SU-DHL-6 (cell line): ENCODE data around the gene SPTBN1.

Experiments
- EZH2phosphoT487 ChIP-seq: fragments of 200-600 bp; sonication (generic), shearing (Covaris generic); conservative IDR thresholded peaks from 2 replicates; pipeline ENCODE4 v1.6.1; 2018; ENCODE audit warnings: mild to moderate bottlenecking, antibody characterized with exemption, low read length, moderate library complexity, mixed read lengths
- TF ChIP-seq, protein P1 (sequence below): fragments of 200-600 bp; sonication (generic); IDR thresholded peaks from one replicate; pipeline ENCODE4 v1.5.1; 2017; ENCODE audit warnings: antibody characterized with exemption, mild to moderate bottlenecking, low read length, moderate library complexity; ENCODE audit not compliant: insufficient read depth, poor library complexity, severe bottlenecking

DNA sequence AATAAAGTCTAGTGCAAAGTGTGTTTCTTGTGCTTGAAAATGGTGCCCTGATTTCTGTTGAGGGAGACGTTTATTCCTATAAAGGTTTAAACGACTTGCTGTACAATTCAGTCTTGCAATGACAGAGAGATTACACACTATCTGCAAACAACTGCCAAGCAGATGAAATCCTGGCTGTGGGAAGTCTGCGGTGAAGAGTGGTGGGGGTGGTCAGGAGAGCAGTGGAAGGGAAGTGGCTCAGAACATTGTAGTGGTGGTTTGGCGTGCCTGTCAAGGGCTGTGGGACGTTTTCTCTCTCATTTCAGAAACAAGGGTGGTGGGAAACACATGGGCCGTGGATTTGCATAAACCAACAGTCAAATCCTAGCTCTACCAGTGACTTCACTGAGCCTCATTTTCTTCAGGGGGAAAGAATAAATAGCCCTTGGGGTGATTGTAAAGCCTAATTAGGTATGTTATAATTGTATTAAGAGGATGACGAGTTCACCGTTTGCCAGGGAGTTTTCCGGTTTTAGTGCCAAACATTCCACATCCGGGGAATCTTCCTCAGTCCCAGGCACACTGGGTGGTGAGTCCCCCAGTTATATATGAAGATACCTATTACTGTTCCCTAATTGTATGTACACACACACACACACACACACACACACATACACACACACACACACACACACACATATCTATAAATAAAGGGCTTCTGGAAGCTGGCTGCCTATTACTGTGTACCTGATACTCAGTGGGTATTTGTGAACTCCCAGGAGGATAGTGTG is 115.0 kb downstream of the SPTBN1 start:
- TF ChIP-seq, protein P1, sequence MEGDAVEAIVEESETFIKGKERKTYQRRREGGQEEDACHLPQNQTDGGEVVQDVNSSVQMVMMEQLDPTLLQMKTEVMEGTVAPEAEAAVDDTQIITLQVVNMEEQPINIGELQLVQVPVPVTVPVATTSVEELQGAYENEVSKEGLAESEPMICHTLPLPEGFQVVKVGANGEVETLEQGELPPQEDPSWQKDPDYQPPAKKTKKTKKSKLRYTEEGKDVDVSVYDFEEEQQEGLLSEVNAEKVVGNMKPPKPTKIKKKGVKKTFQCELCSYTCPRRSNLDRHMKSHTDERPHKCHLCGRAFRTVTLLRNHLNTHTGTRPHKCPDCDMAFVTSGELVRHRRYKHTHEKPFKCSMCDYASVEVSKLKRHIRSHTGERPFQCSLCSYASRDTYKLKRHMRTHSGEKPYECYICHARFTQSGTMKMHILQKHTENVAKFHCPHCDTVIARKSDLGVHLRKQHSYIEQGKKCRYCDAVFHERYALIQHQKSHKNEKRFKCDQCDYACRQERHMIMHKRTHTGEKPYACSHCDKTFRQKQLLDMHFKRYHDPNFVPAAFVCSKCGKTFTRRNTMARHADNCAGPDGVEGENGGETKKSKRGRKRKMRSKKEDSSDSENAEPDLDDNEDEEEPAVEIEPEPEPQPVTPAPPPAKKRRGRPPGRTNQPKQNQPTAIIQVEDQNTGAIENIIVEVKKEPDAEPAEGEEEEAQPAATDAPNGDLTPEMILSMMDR: no peak
- TF ChIP-seq EZH2phosphoT487: no peak
